H7 (cell line): ENCODE data around the gene WEE1. TPM values are rescaled to one million over a fixed set of nuclear protein-coding genes. Genes with fewer than 3 reads are reported as not detected.
"Not testable (repeated sequence)": the region's sequence is repeated elsewhere in the genome, so short reads cannot be mapped to it uniquely, and the experiment has no call there.

Experiments used
- DNase-seq: peaks from one replicate; pipeline ENCODE4 v3.0.0; 2012
- H3K27me3 ChIP-seq: 2 replicates; pipeline ENCODE4 v1.6.0; 2011; ENCODE audit warnings: mild to moderate bottlenecking, low read length; ENCODE audit not compliant: control insufficient read depth, insufficient read depth
- H3K36me3 ChIP-seq: replicated peaks from 2 replicates; pipeline ENCODE4 v1.5.1; 2011; ENCODE audit warnings: low read length; ENCODE audit not compliant: control insufficient read depth, insufficient read depth
- H3K4me3 ChIP-seq: 2 replicates; pipeline ENCODE4 v1.5.1; 2011; ENCODE audit warnings: low read depth, mild to moderate bottlenecking, control low read depth, low read length, moderate library complexity; ENCODE audit not compliant: insufficient read depth
- total RNA-seq: library from RNA; depleted of rRNA; stranded (reverse); fragments of >200 nt; shearing (Covaris generic); gene quantifications from 2 replicates; pipeline ENCODE4 v1.2.3, GENCODE V29; 2014

WEE1 gene
- total RNA-seq, 1 experiment from 2014 or later, result 125 TPM

- H3K27me3 ChIP-seq, result no peaks in the 10 kb centered on the region
- no peak overlapping the region for H3K4me3 ChIP-seq
- no peaks in the 10 kb centered on the region for H3K36me3 ChIP-seq
- DNase-seq, result no peak
These were observed 27.8 kb downstream of the WEE1 start for GRCh38 chr11:9601037-9601875.

GRCh38 chr11:9601876-9602199, 28.4 kb downstream of the WEE1 start:
- Histone ChIP-seq H3K27me3 (no peaks in the 10 kb centered on the region), H3K36me3 (no peaks in the 10 kb centered on the region), H3K4me3 (no peak overlapping the region)
- DNase-seq, result no peak

- not testable (repeated sequence) for H3K36me3 ChIP-seq, DNase-seq, H3K27me3 ChIP-seq, H3K4me3 ChIP-seq
These were observed 29.7 kb downstream of the WEE1 start for GRCh38 chr11:9603214-9603613.

- no peak overlapping the region for H3K4me3 ChIP-seq
- H3K36me3 ChIP-seq, result no peaks in the 10 kb centered on the region
- no peak for DNase-seq
- no peaks in the 10 kb centered on the region for H3K27me3 ChIP-seq
These were observed 30.7 kb downstream of the WEE1 start for GRCh38 chr11:9604134-9604533.

GRCh38 chr11:9605742-9606141, 32.3 kb downstream of the WEE1 start:
- H3K27me3 ChIP-seq, result no peaks in the 10 kb centered on the region
- H3K4me3 ChIP-seq, result no peak overlapping the region
- DNase-seq, result no peak
- H3K36me3 ChIP-seq, result no peaks in the 10 kb centered on the region

GRCh38 chr11:9606809-9607510, 33.5 kb downstream of the WEE1 start:
- Histone ChIP-seq H3K36me3 (no peaks in the 10 kb centered on the region), H3K4me3 (no peak overlapping the region), H3K27me3 (no peaks in the 10 kb centered on the region)
- peak; percentile 42 for DNase-seq

- H3K4me3 ChIP-seq, result no peak overlapping the region
- no peaks in the 10 kb centered on the region for H3K36me3 ChIP-seq
- DNase-seq, result peak; percentile 41
- H3K27me3 ChIP-seq, result no peaks in the 10 kb centered on the region
These were observed 34.0 kb downstream of the WEE1 start for GRCh38 chr11:9607511-9607899.

GRCh38 chr11:9609002-9609759, 35.7 kb downstream of the WEE1 start:
- no peak overlapping the region for H3K4me3 ChIP-seq
- no peaks in the 10 kb centered on the region for H3K36me3 ChIP-seq
- DNase-seq, result no peak
- no peaks in the 10 kb centered on the region for H3K27me3 ChIP-seq

GRCh38 chr11:9609841-9610240, 36.4 kb downstream of the WEE1 start:
- no peak for DNase-seq
- Histone ChIP-seq H3K36me3 (no peaks in the 10 kb centered on the region), H3K27me3 (no peaks in the 10 kb centered on the region), H3K4me3 (no peak overlapping the region)

- Histone ChIP-seq H3K27me3 (no peaks in the 10 kb centered on the region), H3K36me3 (no peaks in the 10 kb centered on the region), H3K4me3 (peak overlapping the region; percentile 41)
- peak; percentile 92 for DNase-seq
These were observed 39.8 kb downstream of the WEE1 start for GRCh38 chr11:9613118-9613829.

GRCh38 chr11:9613830-9614762, 40.6 kb downstream of the WEE1 start:
- no peaks in the 10 kb centered on the region for H3K27me3 ChIP-seq
- DNase-seq, result peak; percentile 91
- no peaks in the 10 kb centered on the region for H3K36me3 ChIP-seq
- peak overlapping the region; percentile 41 for H3K4me3 ChIP-seq

- H3K4me3 ChIP-seq, result no peak overlapping the region
These were observed 41.6 kb downstream of the WEE1 start for GRCh38 chr11:9615031-9615451.

GRCh38 chr11:9616042-9616675, 42.7 kb downstream of the WEE1 start:
- no peak overlapping the region for H3K4me3 ChIP-seq
- H3K27me3 ChIP-seq, result no peaks in the 10 kb centered on the region
- no peaks in the 10 kb centered on the region for H3K36me3 ChIP-seq
- DNase-seq, result no peak

More at GRCh38 chr11:9615031-9615451, 41.6 kb downstream of the WEE1 start:
- Histone ChIP-seq H3K36me3 (no peaks in the 10 kb centered on the region), H3K27me3 (no peaks in the 10 kb centered on the region)
- DNase-seq, result no peak
